KMS-11 (cell line): ENCODE results near the gene KCTD6.
"Not testable (repeated sequence)": the region's sequence is repeated elsewhere in the genome, so short reads cannot be mapped to it uniquely, and the experiment has no call there.

Experiments
- H2AFZ ChIP-seq: fragments of 200-600 bp; sonication (generic); 2 replicates; pipeline ENCODE4 v1.6.1; 2016; ENCODE audit warnings: antibody characterized with exemption, mixed run types, low read depth
- H3K27ac ChIP-seq: fragments of 200-600 bp; sonication (generic); 2 replicates; pipeline ENCODE4 v1.6.1; 2016; ENCODE audit warnings: mild to moderate bottlenecking, mixed run types
- H3K27me3 ChIP-seq: fragments of 200-600 bp; sonication (generic); 2 replicates; pipeline ENCODE4 v1.6.1; 2017; ENCODE audit warnings: mild to moderate bottlenecking, low read depth, mixed run types, moderate library complexity; ENCODE audit not compliant: insufficient read depth
- H3K36me3 ChIP-seq: fragments of 200-600 bp; sonication (generic); 2 replicates; pipeline ENCODE4 v1.6.1; 2017; ENCODE audit warnings: mild to moderate bottlenecking, mixed run types; ENCODE audit not compliant: insufficient read depth
- H3K4me1 ChIP-seq: fragments of 200-600 bp; sonication (generic); 2 replicates; pipeline ENCODE4 v1.6.1; 2016; ENCODE audit warnings: mild to moderate bottlenecking, low read depth, mixed run types; ENCODE audit not compliant: poor library complexity, severe bottlenecking
- H3K4me2 ChIP-seq: fragments of 200-600 bp; sonication (generic); 2 replicates; pipeline ENCODE4 v1.7.0; 2016; ENCODE audit warnings: mild to moderate bottlenecking, mixed run types
- H3K4me3 ChIP-seq: fragments of 200-600 bp; sonication (generic); IDR thresholded peaks from 2 replicates; pipeline ENCODE4 v1.6.1; 2017; ENCODE audit warnings: low read depth, low read length, mixed read lengths; ENCODE audit not compliant: insufficient read depth
- H3K79me2 ChIP-seq: fragments of 200-600 bp; sonication (generic); 2 replicates; pipeline ENCODE4 v1.6.1; 2016; ENCODE audit warnings: low read depth, mixed run types; ENCODE audit not compliant: insufficient read depth
- H3K9ac ChIP-seq: fragments of 200-600 bp; sonication (generic); 2 replicates; pipeline ENCODE4 v1.6.1; 2016; ENCODE audit warnings: mild to moderate bottlenecking, mixed run types
- H4K20me1 ChIP-seq: fragments of 200-600 bp; sonication (generic); 2 replicates; pipeline ENCODE4 v1.6.1; 2016; ENCODE audit warnings: mild to moderate bottlenecking, mixed run types; ENCODE audit not compliant: insufficient read depth
- CTCF ChIP-seq: fragments of 200-600 bp; sonication (generic); conservative IDR thresholded peaks from 2 replicates; pipeline ENCODE4 v1.6.1; 2017; ENCODE audit warnings: low read depth, mild to moderate bottlenecking, antibody characterized with exemption, low read length, moderate library complexity, mixed read lengths

Gene KCTD6

DNA sequence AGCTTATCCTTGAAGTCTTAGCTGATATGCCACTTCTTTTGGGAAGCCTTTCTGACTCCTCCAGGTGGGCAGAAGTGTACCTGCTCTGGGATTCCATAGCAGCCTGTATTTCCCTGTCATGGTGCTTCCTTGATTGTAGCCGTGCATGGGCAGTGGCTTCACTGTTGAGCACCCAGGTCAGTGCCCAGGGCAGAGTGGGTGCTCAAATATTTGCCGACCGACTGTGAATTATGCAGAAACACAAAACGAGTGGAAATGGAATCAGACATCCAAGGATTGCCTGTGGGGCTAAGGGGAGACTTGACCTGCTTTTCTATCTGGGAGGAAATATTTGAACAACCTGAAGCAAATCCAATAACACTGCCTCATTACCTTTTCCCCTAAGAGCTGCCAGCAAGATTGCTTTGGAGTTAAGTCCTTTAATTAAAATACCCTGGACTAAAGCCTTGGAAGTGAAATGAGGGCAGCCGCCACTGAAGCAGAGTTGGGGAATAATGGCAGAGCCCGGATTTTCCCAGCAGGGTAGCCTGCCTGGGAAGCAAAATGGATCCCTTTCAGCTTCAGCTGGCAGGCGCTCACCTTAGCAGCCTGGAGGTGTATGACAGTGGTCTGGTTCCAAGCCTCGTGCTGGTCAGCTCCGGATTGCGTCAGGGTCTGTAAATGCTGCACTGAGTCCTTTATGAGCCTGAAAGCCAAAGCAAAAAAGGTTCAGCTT is 30.2 kb downstream of the KCTD6 start:
- H3K79me2 ChIP-seq: no peaks in the 10 kb centered on the region
- H3K27ac ChIP-seq: no peak overlapping the region
- peaks cover 13% of the 10 kb centered on the region for H3K4me1 ChIP-seq
- H4K20me1 ChIP-seq: no peaks in the 10 kb centered on the region
- H3K36me3 ChIP-seq: no peaks in the 10 kb centered on the region
- no peak overlapping the region for H2AFZ ChIP-seq
- H3K9ac ChIP-seq: no peak overlapping the region
- no peak for TF ChIP-seq CTCF
- H3K4me3 ChIP-seq: no peak overlapping the region
- no peaks in the 10 kb centered on the region for H3K27me3 ChIP-seq
- no peak overlapping the region for H3K4me2 ChIP-seq

- no peaks in the 10 kb centered on the region for H3K27me3 ChIP-seq
- H3K36me3 ChIP-seq: no peaks in the 10 kb centered on the region
- no peaks in the 10 kb centered on the region for H3K79me2 ChIP-seq
- TF ChIP-seq CTCF: no peak
- no peak overlapping the region for H3K27ac ChIP-seq
- H3K9ac ChIP-seq: no peak overlapping the region
- H3K4me3 ChIP-seq: no peak overlapping the region
- H3K4me2 ChIP-seq: no peak overlapping the region
- H4K20me1 ChIP-seq: no peaks in the 10 kb centered on the region
- H3K4me1 ChIP-seq: peaks cover 13% of the 10 kb centered on the region
- no peak overlapping the region for H2AFZ ChIP-seq
Observed at GRCh38 chr3:58522759-58523425, 31.0 kb downstream of the KCTD6 start.

DNA sequence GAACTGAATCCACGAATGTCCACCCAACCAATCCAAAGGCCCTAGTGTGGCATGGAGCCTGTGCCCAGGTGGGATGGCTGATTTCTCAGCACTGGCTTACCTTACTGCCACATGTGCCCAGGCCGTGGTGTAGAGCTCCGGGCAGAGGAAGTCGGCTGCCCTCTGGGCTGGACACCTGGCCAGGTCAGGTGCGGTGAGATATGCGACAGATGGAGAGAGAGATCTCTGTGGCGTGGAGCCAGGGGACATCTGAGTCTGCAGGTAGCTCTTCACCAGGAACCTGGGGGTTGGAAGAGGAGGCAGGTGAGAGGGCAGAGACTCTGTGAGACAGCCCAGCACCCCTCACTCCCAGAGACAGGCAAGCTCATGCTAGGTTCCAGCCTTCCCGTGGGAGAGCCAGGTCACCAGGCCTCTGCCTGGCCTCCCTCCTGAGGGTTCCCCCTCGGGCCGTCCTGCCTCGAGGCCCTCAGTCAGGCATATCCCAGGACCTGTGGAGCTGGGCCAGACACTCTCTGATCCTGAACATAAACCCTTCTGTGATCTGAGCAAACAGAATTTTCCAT is 32.5 kb downstream of the KCTD6 start:
- no peaks in the 10 kb centered on the region for H3K27me3 ChIP-seq
- H4K20me1 ChIP-seq: no peaks in the 10 kb centered on the region
- H3K36me3 ChIP-seq: no peaks in the 10 kb centered on the region
- no peak overlapping the region for H3K9ac ChIP-seq
- no peaks in the 10 kb centered on the region for H3K79me2 ChIP-seq
- H3K4me3 ChIP-seq: no peak overlapping the region
- no peak overlapping the region for H3K27ac ChIP-seq
- peaks cover 13% of the 10 kb centered on the region for H3K4me1 ChIP-seq
- TF ChIP-seq CTCF: no peak
- H2AFZ ChIP-seq: no peak overlapping the region
- H3K4me2 ChIP-seq: no peak overlapping the region

DNA sequence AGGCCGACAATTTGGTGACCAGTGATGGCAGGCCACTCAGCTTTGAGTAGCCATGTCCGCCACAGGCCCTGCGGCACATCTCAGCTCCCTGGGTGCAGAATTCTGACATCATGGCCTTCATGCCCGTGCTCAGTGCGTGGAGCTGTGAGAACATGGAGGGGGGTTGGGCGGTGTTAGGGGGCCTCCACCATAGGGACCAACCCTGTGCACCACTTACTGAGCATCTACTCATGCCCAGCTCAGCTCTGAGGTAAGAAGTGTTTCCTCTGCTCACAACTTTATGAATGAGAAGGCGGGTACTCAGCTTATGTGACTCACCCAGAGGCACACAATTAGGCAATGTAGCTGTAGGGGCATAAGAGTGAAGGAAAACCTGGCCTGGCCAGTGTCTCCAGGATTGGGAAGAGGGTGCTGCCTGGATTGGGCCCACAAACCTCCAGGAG is 34.6 kb downstream of the KCTD6 start:
- H3K4me3 ChIP-seq: no peak overlapping the region
- no peak for TF ChIP-seq CTCF
- H3K36me3 ChIP-seq: no peaks in the 10 kb centered on the region
- no peaks in the 10 kb centered on the region for H3K79me2 ChIP-seq
- H3K4me2 ChIP-seq: no peak overlapping the region
- H3K4me1 ChIP-seq: peaks cover 4% of the 10 kb centered on the region
- no peaks in the 10 kb centered on the region for H3K27me3 ChIP-seq
- H4K20me1 ChIP-seq: no peaks in the 10 kb centered on the region
- H3K9ac ChIP-seq: no peak overlapping the region
- H2AFZ ChIP-seq: no peak overlapping the region
- H3K27ac ChIP-seq: no peak overlapping the region

GRCh38 chr3:58527440-58527839 is 35.5 kb downstream of the KCTD6 start:
- H3K27me3 ChIP-seq, H2AFZ ChIP-seq, H3K4me1 ChIP-seq, H3K9ac ChIP-seq, H3K79me2 ChIP-seq, H3K27ac ChIP-seq, H3K4me2 ChIP-seq, H3K4me3 ChIP-seq, H4K20me1 ChIP-seq, H3K36me3 ChIP-seq: not testable (repeated sequence)
